ENCODE data around the gene BCAR3.
"Not testable (repeated sequence)": the region's sequence is repeated elsewhere in the genome, so short reads cannot be mapped to it uniquely, and the experiment has no call there.

Gene BCAR3

DNA sequence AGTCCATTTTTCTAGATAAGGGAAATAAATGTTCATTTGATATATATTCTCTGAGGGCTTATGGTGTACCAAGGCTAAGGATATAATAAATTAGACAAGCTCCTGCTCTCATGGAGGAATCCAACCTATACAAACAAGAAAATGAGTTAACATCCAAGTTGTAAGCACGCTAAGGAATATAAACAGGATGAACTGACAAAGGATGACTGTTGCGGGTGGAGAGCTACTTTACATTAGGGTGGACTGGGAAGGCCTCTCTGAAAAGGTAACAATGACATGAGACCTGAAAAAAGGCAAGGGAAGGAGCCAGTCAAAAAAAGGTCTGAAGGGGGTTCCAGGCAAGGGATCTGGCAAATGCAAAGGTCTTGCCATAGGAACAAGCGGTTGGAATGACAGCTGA lies 3.1 kb downstream of the BCAR3 start:
- in situ Hi-C loops (cut with MboI; ENCODE audit: low sequenced_read_pairs, unreplicated experiment), result no loop called here
- TF ChIP-seq, protein P1, sequence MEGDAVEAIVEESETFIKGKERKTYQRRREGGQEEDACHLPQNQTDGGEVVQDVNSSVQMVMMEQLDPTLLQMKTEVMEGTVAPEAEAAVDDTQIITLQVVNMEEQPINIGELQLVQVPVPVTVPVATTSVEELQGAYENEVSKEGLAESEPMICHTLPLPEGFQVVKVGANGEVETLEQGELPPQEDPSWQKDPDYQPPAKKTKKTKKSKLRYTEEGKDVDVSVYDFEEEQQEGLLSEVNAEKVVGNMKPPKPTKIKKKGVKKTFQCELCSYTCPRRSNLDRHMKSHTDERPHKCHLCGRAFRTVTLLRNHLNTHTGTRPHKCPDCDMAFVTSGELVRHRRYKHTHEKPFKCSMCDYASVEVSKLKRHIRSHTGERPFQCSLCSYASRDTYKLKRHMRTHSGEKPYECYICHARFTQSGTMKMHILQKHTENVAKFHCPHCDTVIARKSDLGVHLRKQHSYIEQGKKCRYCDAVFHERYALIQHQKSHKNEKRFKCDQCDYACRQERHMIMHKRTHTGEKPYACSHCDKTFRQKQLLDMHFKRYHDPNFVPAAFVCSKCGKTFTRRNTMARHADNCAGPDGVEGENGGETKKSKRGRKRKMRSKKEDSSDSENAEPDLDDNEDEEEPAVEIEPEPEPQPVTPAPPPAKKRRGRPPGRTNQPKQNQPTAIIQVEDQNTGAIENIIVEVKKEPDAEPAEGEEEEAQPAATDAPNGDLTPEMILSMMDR (IDR thresholded peaks at IDR 0.05; ENCODE audit: borderline replicate concordance, control extremely low read depth, extremely low read depth, insufficient read depth, missing control alignments), result no peak
- no peak for DNase-seq (ENCODE audit: low spot score)

DNA sequence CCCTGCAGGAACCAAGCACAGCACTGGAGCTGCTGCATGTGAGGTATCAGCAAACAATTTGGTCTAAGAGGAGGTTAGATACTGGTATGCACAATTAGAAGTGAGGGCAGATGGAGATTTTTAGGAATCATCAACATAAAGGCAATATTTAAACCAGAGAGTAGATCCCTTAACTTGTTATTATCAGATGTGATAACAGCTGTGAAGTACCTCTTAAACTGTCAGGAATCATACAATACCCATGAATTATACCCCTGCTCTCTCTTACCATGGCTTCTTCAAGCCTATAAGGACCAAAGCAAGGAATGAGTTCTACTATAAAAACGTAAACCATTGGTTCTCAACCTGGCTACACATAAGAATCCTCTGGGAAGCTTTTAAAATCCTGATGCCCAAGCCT lies 3.9 kb downstream of the BCAR3 start:
- TF ChIP-seq, protein P1 (IDR thresholded peaks at IDR 0.05; ENCODE audit: borderline replicate concordance, control extremely low read depth, extremely low read depth, insufficient read depth, missing control alignments), result no peak
- in situ Hi-C loops (cut with MboI; ENCODE audit: low sequenced_read_pairs, unreplicated experiment), result no loop called here
- no peak for DNase-seq (ENCODE audit: low spot score)

DNA sequence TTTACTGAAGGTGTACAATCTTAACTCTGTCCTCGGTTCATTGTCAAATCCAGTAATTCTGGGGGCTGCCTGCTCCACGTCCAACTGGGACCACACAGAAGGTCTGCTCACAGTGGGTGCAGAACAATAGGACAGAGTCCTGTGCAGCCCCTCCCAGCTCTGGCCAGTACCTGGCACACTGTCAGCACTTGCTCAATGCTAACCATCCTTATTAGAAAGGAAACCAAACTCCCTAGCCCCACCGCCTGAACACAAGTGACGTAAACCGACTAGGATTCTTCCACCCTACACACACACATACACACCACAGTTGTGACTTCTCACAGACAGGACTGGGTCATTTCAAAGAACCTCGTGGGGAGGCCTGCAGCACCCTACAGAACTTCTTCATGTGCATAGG lies 5.2 kb downstream of the BCAR3 start:
- TF ChIP-seq, protein P1 (IDR thresholded peaks at IDR 0.05; ENCODE audit: borderline replicate concordance, control extremely low read depth, extremely low read depth, insufficient read depth, missing control alignments), result no peak
- DNase-seq (ENCODE audit: low spot score), result no peak
- in situ Hi-C loops (cut with MboI; ENCODE audit: low sequenced_read_pairs, unreplicated experiment), result no loop called here

DNA sequence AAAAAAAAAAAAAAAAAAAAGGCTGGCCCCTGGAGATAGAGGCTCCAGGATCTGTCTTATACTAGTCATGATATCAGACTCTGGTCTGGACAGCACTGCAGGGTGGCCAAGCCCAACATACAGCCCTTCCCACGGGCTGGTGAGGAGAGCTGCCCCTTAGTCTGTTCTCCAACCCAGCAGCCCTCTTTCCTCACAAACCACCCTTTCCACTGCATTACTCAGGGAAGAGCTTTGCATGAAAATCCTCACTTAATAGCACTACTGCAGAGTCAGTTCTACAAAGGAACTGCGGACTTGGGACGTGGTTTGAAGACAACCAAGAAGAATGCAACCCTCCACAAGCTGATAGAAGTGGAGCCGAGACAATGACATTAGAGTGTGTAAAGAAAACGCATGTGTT lies 5.7 kb downstream of the BCAR3 start:
- DNase-seq (ENCODE audit: low spot score), result no peak
- TF ChIP-seq, protein P1 (IDR thresholded peaks at IDR 0.05; ENCODE audit: borderline replicate concordance, control extremely low read depth, extremely low read depth, insufficient read depth, missing control alignments), result no peak
- in situ Hi-C loops (cut with MboI; ENCODE audit: low sequenced_read_pairs, unreplicated experiment), result no loop called here

DNA sequence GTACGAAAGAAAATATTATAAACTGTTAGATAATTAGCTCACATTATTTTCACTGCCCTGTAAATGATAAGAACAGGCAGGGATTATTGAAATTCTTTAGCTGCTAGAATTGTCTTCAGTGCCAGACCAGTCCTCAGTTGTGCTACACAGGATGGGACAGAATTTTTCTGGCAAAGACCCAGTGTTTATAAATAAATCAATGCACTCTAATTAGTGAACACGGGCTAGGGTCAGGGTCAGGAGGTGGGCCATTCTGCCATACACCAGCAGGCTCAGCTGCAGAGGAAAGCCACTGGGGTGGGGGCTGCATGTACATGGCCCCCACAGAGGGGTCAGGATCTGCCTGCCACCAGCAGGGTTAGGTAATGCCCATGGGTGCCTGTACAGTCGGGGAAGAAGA lies 6.4 kb downstream of the BCAR3 start:
- TF ChIP-seq, protein P1 (IDR thresholded peaks at IDR 0.05; ENCODE audit: borderline replicate concordance, control extremely low read depth, extremely low read depth, insufficient read depth, missing control alignments), result no peak
- DNase-seq (ENCODE audit: low spot score), result no peak
- in situ Hi-C loops (cut with MboI; ENCODE audit: low sequenced_read_pairs, unreplicated experiment), result no loop called here

DNA sequence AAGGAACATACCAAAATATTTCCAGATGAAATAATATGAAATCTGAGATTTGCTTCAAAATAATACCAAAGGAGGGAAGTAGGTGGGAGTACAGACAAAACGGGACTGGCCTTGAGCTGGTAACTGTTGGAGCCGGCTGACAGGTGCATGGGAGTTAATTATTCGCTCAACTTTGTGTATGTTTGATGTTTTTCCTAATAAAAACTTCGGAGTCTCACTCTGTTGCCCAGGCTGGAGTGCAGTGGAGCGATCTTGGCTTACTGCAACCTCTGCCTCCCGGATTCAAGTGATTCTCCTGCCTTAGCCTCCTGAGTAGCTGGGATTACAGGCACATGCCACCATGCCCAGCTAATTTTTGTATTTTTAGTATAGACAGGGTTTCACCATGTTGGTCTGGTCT lies 7.6 kb downstream of the BCAR3 start:
- DNase-seq (ENCODE audit: low spot score); in situ Hi-C loops (cut with MboI; ENCODE audit: low sequenced_read_pairs, unreplicated experiment): not testable (repeated sequence)

DNA sequence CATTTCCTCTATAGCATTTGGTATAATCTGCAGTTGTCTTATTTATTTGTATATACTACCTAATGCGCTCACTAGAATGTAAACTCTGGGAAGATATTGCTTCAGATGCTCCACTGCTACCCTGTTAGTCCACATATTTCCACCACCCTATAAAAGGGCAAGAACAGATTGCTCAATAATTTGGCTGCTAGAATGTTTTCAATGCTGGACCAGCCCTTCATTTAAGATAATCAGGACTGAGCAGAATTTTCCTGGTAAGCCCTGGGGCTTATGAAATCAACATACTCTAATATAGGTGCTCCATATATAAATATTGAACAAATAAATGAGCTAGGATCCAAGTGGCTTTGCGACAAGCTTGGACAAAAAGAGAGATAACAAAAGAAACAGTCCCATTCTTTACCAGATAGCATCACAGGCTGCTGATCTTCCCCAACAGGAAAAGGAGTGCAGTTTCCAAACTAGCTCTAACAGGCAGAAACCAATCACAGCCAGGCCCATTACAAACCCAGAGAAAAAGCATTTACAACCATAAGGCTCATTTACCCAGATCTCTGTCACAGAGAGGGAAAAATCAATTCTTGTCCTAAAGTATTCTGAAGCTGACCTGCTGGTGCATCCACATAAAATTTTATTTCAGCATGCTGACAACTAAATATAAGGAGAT lies 8.3 kb downstream of the BCAR3 start:
- DNase-seq (ENCODE audit: low spot score), result no peak
- in situ Hi-C loops (cut with MboI; ENCODE audit: low sequenced_read_pairs, unreplicated experiment), result no loop called here

More for the DNA sequence above, 8.3 kb downstream of the BCAR3 start:
- TF ChIP-seq, protein P1 (IDR thresholded peaks at IDR 0.05; ENCODE audit: borderline replicate concordance, control extremely low read depth, extremely low read depth, insufficient read depth, missing control alignments), result no peak

Data from GM13976 (cell line).